ENCODE data around the gene PLA2G7. TPM values are rescaled to one million over a fixed set of nuclear protein-coding genes. Genes with fewer than 3 reads are reported as not detected.

The PLA2G7 gene
- total and polyA plus RNA-seq, 2 of the 4 experiments (the other 2 are of a cell fraction), result not detected

DNA sequence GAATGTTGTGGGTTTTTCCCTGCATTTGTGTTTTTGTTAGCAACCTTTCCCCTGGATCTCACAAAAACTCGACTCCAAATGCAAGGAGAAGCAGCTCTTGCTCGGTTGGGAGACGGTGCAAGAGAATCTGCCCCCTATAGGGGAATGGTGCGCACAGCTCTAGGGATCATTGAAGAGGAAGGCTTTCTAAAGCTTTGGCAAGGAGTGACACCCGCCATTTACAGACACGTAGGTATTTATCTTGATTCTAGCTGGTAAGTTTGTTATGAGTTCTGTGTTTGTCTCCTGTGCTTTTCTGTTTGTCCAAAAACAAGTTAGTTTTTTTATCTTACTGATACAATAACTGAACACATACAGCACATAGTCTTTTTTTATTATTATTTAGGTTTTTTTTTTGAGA lies 79.4 kb downstream of the PLA2G7 start:
- Histone ChIP-seq H3K4ac (ENCODE audit: low read depth, low read length) (no peak overlapping the region), H3K18ac (ENCODE audit: low read depth, low read length) (no peak overlapping the region), H2BK120ac (ENCODE audit: low read depth, low read length) (no peak overlapping the region), H2BK20ac (ENCODE audit: low read depth, low read length) (no peak overlapping the region), H3K4me2 (ENCODE audit: low read depth, low read length) (no peak overlapping the region), H2BK5ac (ENCODE audit: low read depth, low read length, poor library complexity, severe bottlenecking) (no peak overlapping the region), H3K4me1 (ENCODE audit: control insufficient read depth, insufficient read depth, low read length) (no peaks in the 10 kb centered on the region), H4K20me1 (ENCODE audit: insufficient read depth, low read length) (no peaks in the 10 kb centered on the region), H3K4me3 (ENCODE audit: insufficient read depth, low read depth, low read length) (no peak overlapping the region), H2AK5ac (ENCODE audit: low read depth, low read length) (no peak overlapping the region), H4K91ac (ENCODE audit: insufficient read depth, low read depth, low read length) (no peak overlapping the region), H3K9me3 (ENCODE audit: control insufficient read depth, insufficient read depth, low read length) (no peaks in the 10 kb centered on the region), H3K9ac (ENCODE audit: low read depth, low read length) (no peak overlapping the region), H3K79me1 (ENCODE audit: low read depth in 1 of 2, low read length in 2 of 2) (no peaks in the 10 kb centered on the region), H2BK15ac (ENCODE audit: low read depth, low read length) (no peak overlapping the region), H3K14ac (replicated peaks; ENCODE audit: low read depth, low read length) (no peak overlapping the region), H3K56ac (ENCODE audit: extremely low read depth, insufficient read depth, low read length) (no peak overlapping the region), H3K27ac (ENCODE audit: insufficient read depth, low read length) (no peak overlapping the region), H3K27me3 (ENCODE audit: control insufficient read depth, insufficient read depth, low read length) (no peaks in the 10 kb centered on the region), H3K9me1 (ENCODE audit: insufficient read depth, low read length) (no peaks in the 10 kb centered on the region), H4K8ac (ENCODE audit: low read depth in 2 of 2, low read length in 2 of 2) (no peak overlapping the region), H4K5ac (ENCODE audit: low read depth, low read length) (no peak overlapping the region), H3K23ac (ENCODE audit: low read depth, low read length) (no peak overlapping the region), H2AFZ (replicated peaks; ENCODE audit: low read length, poor library complexity) (no peak overlapping the region), H2AK9ac (replicated peaks; ENCODE audit: low read depth, low read length, poor library complexity) (no peak overlapping the region), H3K36me3 (ENCODE audit: control insufficient read depth, insufficient read depth, low read length) (no peaks in the 10 kb centered on the region)
- TF ChIP-seq CTCF (conservative IDR thresholded peaks at IDR 0.05; ENCODE audit: low read depth, low read length) (no peak), RCOR1 (IDR thresholded peaks at IDR 0.05; ENCODE audit: insufficient replicate concordance, low read length) (no peak), USF2 (IDR thresholded peaks at IDR 0.05; ENCODE audit: low read depth, low read length) (no peak), FOS (IDR thresholded peaks at IDR 0.05; ENCODE audit: low read depth, low read length) (no peak), MAFK (IDR thresholded peaks at IDR 0.05; ENCODE audit: low read depth, low read length) (no peak), NFE2L2 (IDR thresholded peaks at IDR 0.05; ENCODE audit: low read depth, low read length) (no peak)
- no TSS peak for BruUV-seq (replicated peaks)
- intact Hi-C loops (cut with micrococcal nuclease), result no loop called here
- DNase-seq, result no peak
- in situ Hi-C loops (cut with MboI; ENCODE audit: low sequenced_read_pairs), result no loop called here
- dilution Hi-C loops (cut with HindIII; ENCODE audit: low sequenced_read_pairs, unreplicated experiment), result no loop called here
- ATAC-seq (ENCODE audit: low read depth), result no peak
- no CpG with 5 or more reads among the region's 6 CpGs for WGBS, 2 experiments (ENCODE audit: extremely low coverage in 2 of 2, insufficient read length in 1 of 2)
- POLR2A ChIA-PET (ENCODE audit: unreplicated experiment), result no interaction called here
- CTCF ChIA-PET, result interaction anchor here (0.9 kb wide), 1 partner anchor 9 kb away, joined by 3 read pairs; no protein-coding TSS in a partner anchor

Other genes with a start within 250 kb of the PLA2G7 start
- gene RCAN2, start 243.9 kb downstream of the PLA2G7 start, total RNA-seq (2012; rRNA removed), result 1.3 and 2.2 TPM in 2 replicates
- 1.8 TPM in 2 replicates for gene RCAN2, start 243.9 kb downstream of the PLA2G7 start, polyA plus RNA-seq (2012; rRNA removed)
- gene CYP39A1, start 82.6 kb downstream of the PLA2G7 start, total RNA-seq (2012; rRNA removed), result under 0.01 TPM in 1 of 2 replicates, not detected in the other
- 0.03 TPM in 1 of 2 replicates, not detected in the other for gene CYP39A1, start 82.6 kb downstream of the PLA2G7 start, polyA plus RNA-seq (2012; rRNA removed)
- gene SLC25A27, start 82.4 kb downstream of the PLA2G7 start, total RNA-seq (2012; rRNA removed), result 0.28 TPM in 1 of 2 replicates, not detected in the other
- gene SLC25A27, start 82.4 kb downstream of the PLA2G7 start, polyA plus RNA-seq (2012; rRNA removed), result 0.63 and 1.3 TPM in 2 replicates
- gene TDRD6, start 47.5 kb downstream of the PLA2G7 start, total RNA-seq (2012; rRNA removed), result not detected in 2 replicates
- not detected in 2 replicates for gene TDRD6, start 47.5 kb downstream of the PLA2G7 start, polyA plus RNA-seq (2012; rRNA removed)
- not detected in 2 replicates for gene ANKRD66, start 11.6 kb upstream of the PLA2G7 start, total RNA-seq (2012; rRNA removed)
- gene ANKRD66, start 11.6 kb upstream of the PLA2G7 start, polyA plus RNA-seq (2012; rRNA removed), result not detected in 2 replicates
- gene MEP1A, start 58.0 kb upstream of the PLA2G7 start, total RNA-seq (2012; rRNA removed), result not detected in 2 replicates
- not detected in 2 replicates for gene MEP1A, start 58.0 kb upstream of the PLA2G7 start, polyA plus RNA-seq (2012; rRNA removed)
- not detected in 2 replicates for gene ADGRF5, start 186.6 kb upstream of the PLA2G7 start, total RNA-seq (2012; rRNA removed)
- gene ADGRF5, start 186.6 kb upstream of the PLA2G7 start, polyA plus RNA-seq (2012; rRNA removed), result not detected in 2 replicates

Data from IMR-90 (cell line).